Thymus (tissue), 11 donors: ENCODE results near the gene H2AZ2. TPM values are rescaled to one million over a fixed set of nuclear protein-coding genes. Genes with fewer than 3 reads are reported as not detected.

Experiments used
- DNase-seq, 9 donors: peaks; one replicate each; pipeline ENCODE4 v3.0.0-alpha.2; 2013; ENCODE audit warnings: low spot score in 9 of 9, low read depth in 6 of 9, missing footprints in 1 of 9
- H3K27ac ChIP-seq, 2 donors: one replicate each; pipeline ENCODE4 v1.5.1; 2013; ENCODE audit warnings: control low read depth in 1 of 2, low read depth in 1 of 2, low read length in 1 of 2, mild to moderate bottlenecking in 1 of 2, moderate library complexity in 1 of 2
- H3K27me3 ChIP-seq, 2 donors: one replicate each; pipeline ENCODE4 v1.5.1; 2013; ENCODE audit warnings: low read length in 1 of 2; ENCODE audit not compliant: control insufficient read depth in 2 of 2, insufficient read depth in 1 of 2
- H3K36me3 ChIP-seq, 2 donors: one replicate each; pipeline ENCODE4 v1.5.1; 2013; ENCODE audit warnings: low read length in 1 of 2, mild to moderate bottlenecking in 1 of 2, moderate library complexity in 1 of 2; ENCODE audit not compliant: control insufficient read depth in 2 of 2, insufficient read depth in 2 of 2
- H3K4me1 ChIP-seq, 2 donors: one replicate each; pipeline ENCODE4 v1.5.1; 2013; ENCODE audit warnings: low read length in 2 of 2; ENCODE audit not compliant: control insufficient read depth in 2 of 2, insufficient read depth in 2 of 2
- H3K4me3 ChIP-seq, 2 donors: one replicate each; pipeline ENCODE4 v1.5.1; 2013; ENCODE audit warnings: low read length in 2 of 2, control low read depth in 1 of 2, mild to moderate bottlenecking in 1 of 2
- H3K9me3 ChIP-seq, 2 donors: one replicate each; pipeline ENCODE4 v1.5.1; 2013; ENCODE audit warnings: low read length in 1 of 2, mild to moderate bottlenecking in 1 of 2; ENCODE audit not compliant: control insufficient read depth in 2 of 2, insufficient read depth in 1 of 2
- WGBS: extraction: QIAGEN DNeasy Blood & Tissue Kit; methylation state at CpG from one replicate; pipeline ENCODE4 v1.1.7; 2013; 5-methylcytosine and 5-hydroxymethylcytosine counted together
- polyA plus RNA-seq: library from polyadenylated mRNA; stranded (reverse); fragments of 200-250 nt; gene quantifications from one replicate; pipeline ENCODE4 v1.2.3, GENCODE V29; 2013
- total RNA-seq: library from RNA; stranded (reverse); fragments of 120-200 nt; gene quantifications from one replicate; pipeline ENCODE4 v1.2.4, GENCODE V29; 2013
- donor health status: healthy.

Gene H2AZ2
- total and polyA plus RNA-seq, 2 donors, result 198 to 243 TPM

GRCh38 chr7:44858161-44858560 is 10.3 kb upstream of the H2AZ2 start:
- Histone ChIP-seq H3K27ac (no peak overlapping the region), H3K36me3 (no peaks in the 10 kb centered on the region), H3K27me3 (peaks cover 0 to 2% of the 10 kb centered on the region in 2 donors), H3K4me3 (no peak overlapping the region), H3K9me3 (no peaks in the 10 kb centered on the region), H3K4me1 (peaks cover 0 to 6% of the 10 kb centered on the region in 2 donors)
- DNase-seq, result no peak
- WGBS, result 89% methylated on average over 2 of the region's 2 CpGs

- no peaks in the 10 kb centered on the region for H3K27me3 ChIP-seq
- no peak overlapping the region for H3K27ac ChIP-seq
- no peak for DNase-seq
- H3K9me3 ChIP-seq, result no peaks in the 10 kb centered on the region
- no peak overlapping the region for H3K4me3 ChIP-seq
- 98% methylated on average over 8 of the region's 8 CpGs for WGBS
- peaks cover 0 to 6% of the 10 kb centered on the region in 2 donors for H3K4me1 ChIP-seq
- no peaks in the 10 kb centered on the region for H3K36me3 ChIP-seq
Observed at GRCh38 chr7:44854644-44855364, 6.9 kb upstream of the H2AZ2 start.

GRCh38 chr7:44853391-44853790 is 5.5 kb upstream of the H2AZ2 start:
- Histone ChIP-seq H3K4me1 (peaks cover 0 to 14% of the 10 kb centered on the region in 2 donors), H3K9me3 (no peaks in the 10 kb centered on the region), H3K36me3 (no peaks in the 10 kb centered on the region), H3K27me3 (no peaks in the 10 kb centered on the region), H3K4me3 (no peak overlapping the region), H3K27ac (no peak overlapping the region)
- WGBS, result 92% methylated on average over 3 of the region's 3 CpGs
- DNase-seq, result no peak

GRCh38 chr7:44852590-44852989 is 4.7 kb upstream of the H2AZ2 start:
- peaks cover 0 to 14% of the 10 kb centered on the region in 2 donors for H3K4me1 ChIP-seq
- 97% methylated on average over 3 of the region's 3 CpGs for WGBS
- H3K4me3 ChIP-seq, result no peak overlapping the region
- no peak for DNase-seq
- no peaks in the 10 kb centered on the region for H3K9me3 ChIP-seq
- H3K27me3 ChIP-seq, result no peaks in the 10 kb centered on the region
- H3K27ac ChIP-seq, result no peak overlapping the region
- no peaks in the 10 kb centered on the region for H3K36me3 ChIP-seq

- Histone ChIP-seq H3K4me3 (no peak overlapping the region), H3K27me3 (no peaks in the 10 kb centered on the region), H3K4me1 (peaks cover 0 to 8% of the 10 kb centered on the region in 2 donors), H3K27ac (no peak overlapping the region), H3K36me3 (no peaks in the 10 kb centered on the region), H3K9me3 (no peaks in the 10 kb centered on the region)
- no peak for DNase-seq
- 86% methylated on average over 5 of the region's 5 CpGs for WGBS
Observed at GRCh38 chr7:44849885-44850544, 2.1 kb upstream of the H2AZ2 start.

- Histone ChIP-seq H3K36me3 (no peaks in the 10 kb centered on the region), H3K4me1 (peaks cover 0 to 10% of the 10 kb centered on the region in 2 donors), H3K9me3 (no peaks in the 10 kb centered on the region), H3K4me3 (peak overlapping the region; percentile 72 to 86), H3K27ac (peak overlapping the region in 1 of 2 donors; percentile 96), H3K27me3 (no peaks in the 10 kb centered on the region)
- WGBS, result 91% methylated on average over 10 of the region's 10 CpGs
- DNase-seq, result no peak
Observed at GRCh38 chr7:44849259-44849884, 1.5 kb upstream of the H2AZ2 start.

- under 1% methylated on average over 36 of the region's 36 CpGs for WGBS
- no peaks in the 10 kb centered on the region for H3K27me3 ChIP-seq
- H3K4me1 ChIP-seq, result peaks cover 0 to 13% of the 10 kb centered on the region in 2 donors
- H3K4me3 ChIP-seq, result peak overlapping the region; percentile 59 to 86
- H3K36me3 ChIP-seq, result peaks cover 3% of the 10 kb centered on the region in 2 donors
- peak; percentile 69 to 93 (median 85) for DNase-seq
- H3K27ac ChIP-seq, result peak overlapping the region; percentile 90 to 100
- no peaks in the 10 kb centered on the region for H3K9me3 ChIP-seq
Observed at GRCh38 chr7:44847509-44847919, 373 bp downstream of the H2AZ2 start.

GRCh38 chr7:44846816-44847508 is 925 bp downstream of the H2AZ2 start:
- H3K4me3 ChIP-seq, result peak overlapping the region; percentile 59 to 86
- WGBS, result under 1% methylated on average over 12 of the region's 12 CpGs
- H3K27ac ChIP-seq, result peak overlapping the region; percentile 90 to 100
- H3K36me3 ChIP-seq, result peaks cover 3 to 9% of the 10 kb centered on the region in 2 donors
- H3K9me3 ChIP-seq, result no peaks in the 10 kb centered on the region
- peak in 3 of 9 donors; percentile 20 to 45 (median 26) for DNase-seq
- no peaks in the 10 kb centered on the region for H3K27me3 ChIP-seq
- peaks cover 0 to 13% of the 10 kb centered on the region in 2 donors for H3K4me1 ChIP-seq
